Muscle layer of duodenum (tissue), 2 donors: ENCODE results near the gene HJV.

ENCODE experiments used
- H3K27ac ChIP-seq: one replicate; pipeline ENCODE4 v1.7.0; 2013; ENCODE audit warnings: mild to moderate bottlenecking, low read length
- H3K27me3 ChIP-seq: one replicate; pipeline ENCODE4 v1.7.0; 2013; ENCODE audit warnings: low read depth, mild to moderate bottlenecking, control low read depth, low read length
- H3K36me3 ChIP-seq, 2 donors: one replicate each; pipeline ENCODE4 v1.7.0; 2013; ENCODE audit warnings: low read length in 2 of 2, control low read depth in 1 of 2, mild to moderate bottlenecking in 1 of 2; ENCODE audit not compliant: insufficient read depth in 2 of 2, control insufficient read depth in 1 of 2
- H3K4me1 ChIP-seq, 2 donors: one replicate each; pipeline ENCODE4 v1.7.0; 2013; ENCODE audit warnings: low read length in 2 of 2, mild to moderate bottlenecking in 2 of 2, control low read depth in 1 of 2, moderate library complexity in 1 of 2; ENCODE audit not compliant: insufficient read depth in 2 of 2, control insufficient read depth in 1 of 2
- H3K4me3 ChIP-seq, 2 donors: one replicate each; pipeline ENCODE4 v1.7.0; 2013; ENCODE audit warnings: low read length in 2 of 2, low read depth in 1 of 2, mild to moderate bottlenecking in 1 of 2
- H3K9me3 ChIP-seq, 2 donors: one replicate each; pipeline ENCODE4 v1.7.0; 2013; ENCODE audit warnings: low read length in 2 of 2, control low read depth in 1 of 2, mild to moderate bottlenecking in 1 of 2; ENCODE audit not compliant: control insufficient read depth in 1 of 2
- donor health status: healthy.

The HJV gene

GRCh38 chr1:146020058-146021049 is 1.2 kb downstream of the HJV start:
- Histone ChIP-seq H3K36me3 (no peaks in the 10 kb centered on the region), H3K27me3 (peaks cover 14% of the 10 kb centered on the region), H3K9me3 (no peaks in the 10 kb centered on the region), H3K4me3 (no peak overlapping the region), H3K27ac (no peak overlapping the region), H3K4me1 (peaks cover 0 to 7% of the 10 kb centered on the region in 2 donors)

- Histone ChIP-seq H3K27ac (no peak overlapping the region), H3K4me3 (peak overlapping the region in 1 of 2 donors; percentile 46), H3K27me3 (peaks cover 14% of the 10 kb centered on the region)
Observed at GRCh38 chr1:146019231-146020057, 2.1 kb downstream of the HJV start.

GRCh38 chr1:146016891-146017290 is 4.6 kb downstream of the HJV start:
- H3K4me3 ChIP-seq, result no peak overlapping the region
- no peaks in the 10 kb centered on the region for H3K36me3 ChIP-seq
- H3K9me3 ChIP-seq, result no peaks in the 10 kb centered on the region
- peaks cover 0 to 7% of the 10 kb centered on the region in 2 donors for H3K4me1 ChIP-seq
- H3K27me3 ChIP-seq, result peaks cover 14% of the 10 kb centered on the region
- no peak overlapping the region for H3K27ac ChIP-seq

More at GRCh38 chr1:146019231-146020057, 2.1 kb downstream of the HJV start:
- Histone ChIP-seq H3K4me1 (peaks cover 0 to 7% of the 10 kb centered on the region in 2 donors), H3K36me3 (no peaks in the 10 kb centered on the region), H3K9me3 (no peaks in the 10 kb centered on the region)

GRCh38 chr1:146013559-146013922 is 8.0 kb downstream of the HJV start:
- Histone ChIP-seq H3K27ac (no peak overlapping the region), H3K4me3 (no peak overlapping the region), H3K9me3 (no peaks in the 10 kb centered on the region), H3K4me1 (no peaks in the 10 kb centered on the region), H3K36me3 (no peaks in the 10 kb centered on the region), H3K27me3 (peaks cover under 1% of the 10 kb centered on the region)

- Histone ChIP-seq H3K36me3 (no peaks in the 10 kb centered on the region), H3K4me1 (no peaks in the 10 kb centered on the region), H3K4me3 (no peak overlapping the region), H3K27ac (no peak overlapping the region), H3K9me3 (no peaks in the 10 kb centered on the region), H3K27me3 (no peaks in the 10 kb centered on the region)
Observed at GRCh38 chr1:146012703-146013558, 8.6 kb downstream of the HJV start.

GRCh38 chr1:146010126-146010738 is 11.3 kb downstream of the HJV start:
- Histone ChIP-seq H3K27ac (no peak overlapping the region), H3K4me3 (no peak overlapping the region), H3K9me3 (no peaks in the 10 kb centered on the region), H3K4me1 (peaks cover 0 to 6% of the 10 kb centered on the region in 2 donors), H3K27me3 (no peaks in the 10 kb centered on the region), H3K36me3 (no peaks in the 10 kb centered on the region)

- peak overlapping the region; percentile 93 for H3K27ac ChIP-seq
- no peaks in the 10 kb centered on the region for H3K9me3 ChIP-seq
- no peak overlapping the region for H3K4me3 ChIP-seq
- peaks cover 0 to 6% of the 10 kb centered on the region in 2 donors for H3K4me1 ChIP-seq
- no peaks in the 10 kb centered on the region for H3K27me3 ChIP-seq
- H3K36me3 ChIP-seq, result no peaks in the 10 kb centered on the region
Observed at GRCh38 chr1:146007489-146008133, 13.9 kb downstream of the HJV start.

- Histone ChIP-seq H3K4me3 (no peak overlapping the region), H3K27ac (no peak overlapping the region), H3K36me3 (no peaks in the 10 kb centered on the region), H3K27me3 (no peaks in the 10 kb centered on the region), H3K4me1 (peaks cover 6 to 24% of the 10 kb centered on the region in 2 donors), H3K9me3 (no peaks in the 10 kb centered on the region)
Observed at GRCh38 chr1:146001709-146002108, 19.8 kb downstream of the HJV start.

GRCh38 chr1:145999321-146000024 is 22.1 kb downstream of the HJV start:
- no peaks in the 10 kb centered on the region for H3K27me3 ChIP-seq
- H3K9me3 ChIP-seq, result no peaks in the 10 kb centered on the region
- H3K4me1 ChIP-seq, result peaks cover 6 to 21% of the 10 kb centered on the region in 2 donors
- H3K4me3 ChIP-seq, result peak overlapping the region in 1 of 2 donors; percentile 100
- H3K36me3 ChIP-seq, result peaks cover 8 to 9% of the 10 kb centered on the region in 2 donors
- peak overlapping the region; percentile 99 for H3K27ac ChIP-seq

GRCh38 chr1:145997718-145998023 is 23.9 kb downstream of the HJV start:
- Histone ChIP-seq H3K36me3 (peaks cover 26 to 27% of the 10 kb centered on the region in 2 donors), H3K4me3 (peak overlapping the region; percentile 99 to 100), H3K4me1 (peaks cover 14 to 26% of the 10 kb centered on the region in 2 donors)

More at GRCh38 chr1:145997718-145998023, 23.9 kb downstream of the HJV start:
- Histone ChIP-seq H3K27me3 (no peaks in the 10 kb centered on the region), H3K27ac (peak overlapping the region; percentile 99), H3K9me3 (no peaks in the 10 kb centered on the region)
